Hematopoietic multipotent progenitor cell treated with erythropoietin and hydrocortisone succinate and interleukin-3 and kit ligand, for 15 days (in vitro differentiated cells): Measurements from ENCODE around the gene RNF144A.

ENCODE experiments used
- DNase-seq: peaks from one replicate; pipeline ENCODE4 v3.0.0-alpha.2; 2015; ENCODE audit warnings: low spot score

The RNF144A gene

DNA sequence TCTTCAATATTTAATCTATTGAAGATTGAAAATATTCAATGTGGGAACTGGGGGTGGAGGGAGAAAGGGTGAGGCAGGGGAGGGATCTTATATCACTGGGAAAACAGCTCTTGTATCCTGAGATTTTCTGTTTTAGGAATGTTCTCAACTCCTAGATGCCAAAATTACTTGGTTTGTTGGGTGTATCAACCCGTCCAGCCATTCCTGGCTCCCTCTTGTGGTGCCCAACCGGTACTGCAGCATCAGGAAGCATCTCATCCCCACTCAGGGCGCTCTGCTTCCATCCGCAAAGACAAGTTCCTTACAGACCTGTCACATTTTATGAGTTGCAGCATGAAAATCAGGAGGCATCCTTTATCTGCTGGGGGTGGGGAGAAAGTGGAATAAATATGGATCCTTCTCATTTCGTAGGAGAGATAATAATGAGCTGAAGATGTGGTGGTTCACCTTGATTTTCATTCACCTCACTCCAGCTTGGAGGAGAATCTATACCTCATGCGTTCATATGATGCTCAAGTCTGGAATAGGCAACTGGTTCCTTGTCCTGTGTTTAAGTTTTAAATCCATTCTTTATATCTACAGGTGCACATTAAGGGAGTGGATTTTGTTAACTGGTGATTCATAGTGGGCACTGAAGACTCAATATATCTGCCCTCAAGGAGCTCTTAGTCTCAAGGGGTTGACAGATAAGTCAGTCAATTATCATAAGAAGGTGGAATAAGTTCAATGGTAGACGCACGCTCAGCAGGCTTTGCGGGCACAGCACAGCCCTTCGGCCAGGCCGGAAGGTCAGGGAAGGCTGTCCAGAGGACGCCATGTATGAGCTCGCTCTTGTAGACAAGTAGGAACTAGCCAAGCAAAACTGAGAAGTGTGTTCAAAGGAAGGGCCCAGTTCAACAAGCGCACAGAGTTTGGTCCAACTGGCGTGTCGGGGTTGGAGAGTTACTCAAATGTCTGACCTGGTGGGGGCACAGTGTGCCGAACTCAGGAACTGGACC is 127.3 kb downstream of the RNF144A start:
- DNase-seq, result peak; percentile 82

DNA sequence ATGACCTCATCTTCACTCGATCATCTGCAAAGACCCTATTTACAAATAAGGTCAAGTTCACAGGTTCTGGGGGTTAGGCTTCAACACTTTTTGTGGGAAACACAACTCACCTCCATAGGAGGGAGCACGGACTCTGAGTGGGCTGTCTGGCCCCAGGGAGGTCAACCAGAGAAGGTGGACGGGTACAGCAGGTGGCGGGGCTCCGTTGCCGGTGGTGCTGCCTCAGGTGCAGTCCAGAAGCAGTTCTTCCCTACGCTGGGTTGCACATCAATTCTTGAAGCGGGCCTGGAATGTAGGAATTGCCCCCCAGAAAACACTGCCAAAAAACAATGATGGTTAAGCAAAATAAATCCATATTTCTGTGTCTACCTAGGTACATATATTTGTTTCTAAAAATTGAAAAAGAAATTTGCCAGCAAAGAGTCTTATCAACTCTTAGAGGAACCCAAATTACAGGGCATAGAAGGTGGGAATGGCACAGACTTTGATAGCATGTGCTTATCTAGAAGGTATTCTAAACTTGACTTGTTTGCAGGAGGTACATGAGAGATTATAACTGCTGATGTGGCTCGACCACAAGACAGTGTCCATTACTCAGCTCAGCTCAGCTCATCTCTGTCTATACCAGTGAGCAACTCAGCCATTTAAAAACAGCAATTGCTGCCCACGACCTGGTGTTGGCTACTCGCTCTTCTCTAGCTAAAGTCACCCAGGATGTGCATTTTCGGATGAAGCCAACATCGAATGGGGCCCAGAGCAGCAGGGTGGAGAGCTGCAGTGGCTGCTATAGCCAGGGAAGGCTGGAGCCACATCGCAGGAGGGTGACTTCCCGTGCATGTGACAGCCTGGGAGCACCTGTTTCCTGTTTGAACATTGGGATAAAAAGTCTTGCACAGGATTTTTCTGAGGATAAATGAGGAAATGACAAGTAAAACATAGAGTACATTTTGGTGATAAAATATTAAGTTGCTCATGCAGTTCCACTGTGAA is 128.7 kb downstream of the RNF144A start:
- DNase-seq, result no peak

DNA sequence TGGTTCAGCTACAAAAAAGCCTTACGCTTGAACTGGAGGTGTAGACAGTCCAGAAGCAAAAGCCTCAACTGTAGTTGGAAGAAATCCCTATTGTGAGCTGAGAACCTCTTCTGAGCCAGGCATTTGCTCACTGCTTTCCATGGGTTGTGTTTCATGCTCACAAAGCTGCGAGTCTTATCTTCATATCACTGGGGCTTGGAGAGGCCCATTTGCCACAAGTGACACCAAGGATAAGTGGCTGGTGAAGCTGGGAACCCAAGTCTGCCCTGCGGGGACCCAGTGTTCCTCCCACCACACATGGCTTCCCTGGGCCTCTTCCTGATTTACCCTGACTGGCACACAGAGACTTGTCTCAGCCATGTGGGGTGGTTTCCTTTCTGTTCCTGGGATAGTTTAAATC is 130.4 kb downstream of the RNF144A start:
- no peak for DNase-seq

DNA sequence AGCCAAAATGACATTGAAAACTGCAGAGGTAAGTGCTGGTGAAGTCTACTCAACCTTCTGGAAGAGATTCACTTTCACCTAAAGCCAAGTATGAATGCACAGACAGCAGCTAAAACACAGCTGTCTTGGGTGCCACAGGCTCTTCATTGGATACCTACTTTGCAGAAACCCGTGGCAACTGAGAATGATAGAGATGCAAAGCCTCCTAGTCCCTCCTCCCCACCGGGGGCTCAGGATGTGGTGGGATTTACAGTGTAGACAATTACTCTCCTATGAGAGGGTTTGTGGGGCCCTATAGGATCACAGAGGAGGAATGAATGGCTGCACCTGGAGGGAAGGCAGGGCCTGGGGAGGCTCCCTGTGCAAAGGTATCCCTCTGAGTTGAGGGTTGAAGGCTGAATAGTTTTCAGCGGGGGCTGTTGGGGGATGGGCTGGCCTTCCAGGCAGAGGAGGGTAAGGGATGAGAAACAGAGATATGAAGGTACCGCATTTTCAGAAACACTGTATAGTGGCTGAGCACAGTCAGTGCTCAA is 131.6 kb downstream of the RNF144A start:
- no peak for DNase-seq

DNA sequence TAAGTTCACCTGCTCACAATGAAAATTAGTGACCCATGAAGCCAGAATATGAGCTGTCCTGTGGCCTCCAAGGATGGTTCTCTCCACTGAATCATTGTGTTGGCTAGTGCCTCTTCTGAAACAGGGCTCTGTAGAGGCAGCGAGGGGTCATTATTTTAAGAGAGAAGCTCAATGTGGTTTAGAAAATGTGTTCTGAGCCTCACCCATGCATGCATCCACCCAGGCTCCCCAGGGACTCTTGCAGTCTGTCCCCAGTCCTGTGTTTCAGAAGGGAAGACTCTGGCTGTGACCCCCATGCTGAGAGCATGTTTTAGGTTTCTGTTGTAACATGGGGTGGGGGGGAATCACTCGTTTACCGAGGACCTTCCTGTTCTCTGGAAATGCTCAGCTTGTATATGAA is 135.2 kb downstream of the RNF144A start:
- no peak for DNase-seq

DNA sequence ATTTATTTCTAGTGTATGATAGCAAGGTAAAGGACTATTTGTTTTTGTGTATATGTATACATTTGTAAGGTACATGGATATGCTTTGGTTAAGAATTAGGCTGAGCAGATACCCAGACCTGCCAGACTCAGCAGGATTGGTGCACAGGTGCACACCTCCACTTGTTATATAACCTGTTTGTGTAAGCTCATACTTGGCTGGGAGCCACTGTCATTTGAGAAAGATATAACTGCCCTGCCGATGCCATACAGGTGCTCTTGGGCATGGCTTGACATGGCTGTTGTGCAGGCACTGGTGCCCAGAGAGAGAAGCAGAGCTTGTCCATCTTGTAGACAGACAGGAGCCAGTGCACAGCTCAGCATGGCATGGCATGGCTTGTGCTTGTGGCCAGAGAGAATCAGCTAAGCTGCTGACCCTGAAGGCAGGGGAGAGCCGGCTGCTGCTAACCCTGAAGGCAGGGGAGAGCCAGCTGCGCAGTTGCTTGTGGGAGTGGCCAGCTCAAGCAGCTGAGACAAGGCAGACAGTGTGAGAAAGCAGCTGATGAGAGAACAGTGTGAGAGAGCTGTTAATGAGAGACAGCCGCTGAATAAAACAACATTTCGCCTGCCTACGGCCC is 136.5 kb downstream of the RNF144A start:
- no peak for DNase-seq

DNA sequence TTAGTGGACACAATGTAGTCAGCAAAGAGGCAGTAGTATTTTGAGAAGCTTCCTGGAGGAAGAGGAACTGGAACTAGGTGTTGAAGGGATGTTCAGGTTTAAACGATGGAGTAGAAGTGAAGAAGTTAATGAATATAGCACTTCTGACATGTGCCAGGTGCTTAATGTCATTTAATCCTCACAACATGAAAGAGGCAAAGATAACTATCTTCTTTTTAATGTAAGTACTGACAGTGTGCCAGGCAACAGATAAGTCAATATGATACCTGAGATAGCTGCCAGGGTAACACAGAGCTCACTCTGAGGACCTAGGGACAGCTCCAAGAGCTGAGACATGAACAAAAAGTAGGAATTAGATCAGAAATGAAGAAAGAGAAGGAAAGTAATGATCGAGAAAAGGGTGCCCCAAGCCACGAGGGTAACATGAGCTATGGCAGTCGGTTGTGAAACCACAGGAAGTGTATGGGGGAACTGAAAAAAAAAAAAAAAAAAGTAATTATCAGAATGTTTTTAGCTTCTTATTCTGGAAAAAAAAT is 140.7 kb downstream of the RNF144A start:
- no peak for DNase-seq

DNA sequence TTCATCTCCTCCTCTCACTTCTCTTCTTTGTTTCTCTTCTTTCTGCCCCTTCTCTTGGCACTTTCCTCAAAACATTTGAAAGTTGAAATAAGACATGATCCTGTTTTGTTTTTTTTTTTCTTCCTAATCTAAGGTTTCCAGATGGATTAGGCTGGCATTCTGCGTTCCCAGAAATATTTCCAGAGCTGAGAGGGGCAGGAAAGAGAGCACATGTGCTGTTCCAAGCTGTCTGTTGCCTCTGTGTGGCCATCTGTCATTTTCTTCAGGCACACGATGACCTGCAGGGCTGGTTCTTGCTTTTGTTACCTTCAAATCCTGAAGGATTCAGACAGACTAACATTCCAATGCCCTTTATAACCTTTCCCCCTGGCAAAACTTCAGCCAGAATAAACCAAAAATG is 142.9 kb downstream of the RNF144A start:
- no peak for DNase-seq

DNA sequence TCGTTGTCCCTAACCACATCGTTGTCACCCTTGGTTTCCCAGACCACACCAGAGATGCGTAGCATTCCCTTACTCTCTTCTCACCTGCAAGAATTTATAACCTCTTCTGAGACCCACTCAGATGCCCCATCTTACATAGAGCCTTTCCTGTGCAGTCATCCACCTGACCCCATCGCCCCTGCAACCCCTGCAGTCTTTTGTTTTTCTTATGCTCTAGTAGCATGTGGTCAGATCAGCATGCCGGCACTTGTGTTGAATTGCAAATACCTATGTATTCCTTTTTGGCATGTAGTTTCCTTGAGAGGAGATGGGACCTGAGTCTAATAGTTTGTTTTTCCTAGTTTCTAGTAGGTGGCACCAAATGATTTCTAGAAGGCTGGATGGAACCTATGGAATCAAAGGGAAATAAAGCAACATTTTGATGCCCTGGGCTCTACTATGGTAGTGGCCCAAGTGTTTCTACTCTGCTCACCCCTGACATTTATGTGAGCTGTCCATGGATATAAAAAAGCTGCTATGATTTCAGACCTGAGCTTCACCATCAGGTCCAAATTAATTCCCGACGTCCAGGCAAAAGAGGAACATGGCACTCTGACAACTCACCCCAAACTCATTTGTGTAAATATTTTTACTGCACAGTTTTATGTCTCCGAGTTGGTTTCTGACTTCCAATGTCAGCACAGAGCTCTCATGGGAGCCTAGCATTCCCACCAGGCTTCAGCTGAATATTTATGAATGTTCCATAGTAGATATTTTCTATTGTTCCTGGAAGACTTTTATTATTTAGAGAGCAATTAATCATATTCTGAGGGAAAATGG is 143.6 kb downstream of the RNF144A start:
- DNase-seq, result no peak

DNA sequence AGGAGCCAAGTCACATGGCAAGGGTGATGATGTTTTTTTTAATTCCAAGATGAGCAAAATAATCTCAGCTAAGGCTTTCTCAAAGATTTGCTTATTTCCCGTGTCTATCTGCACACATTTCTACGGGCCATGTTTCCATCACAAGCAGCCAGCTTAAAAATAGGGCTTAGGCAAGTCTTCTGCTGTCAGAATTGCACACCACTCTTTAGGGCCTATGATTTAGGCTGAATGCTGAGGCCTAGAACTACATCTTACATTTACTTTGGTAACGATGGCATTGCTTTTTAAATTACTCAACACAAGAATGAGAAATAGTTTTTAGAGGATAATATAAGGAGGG is 144.2 kb downstream of the RNF144A start:
- DNase-seq, result no peak

DNA sequence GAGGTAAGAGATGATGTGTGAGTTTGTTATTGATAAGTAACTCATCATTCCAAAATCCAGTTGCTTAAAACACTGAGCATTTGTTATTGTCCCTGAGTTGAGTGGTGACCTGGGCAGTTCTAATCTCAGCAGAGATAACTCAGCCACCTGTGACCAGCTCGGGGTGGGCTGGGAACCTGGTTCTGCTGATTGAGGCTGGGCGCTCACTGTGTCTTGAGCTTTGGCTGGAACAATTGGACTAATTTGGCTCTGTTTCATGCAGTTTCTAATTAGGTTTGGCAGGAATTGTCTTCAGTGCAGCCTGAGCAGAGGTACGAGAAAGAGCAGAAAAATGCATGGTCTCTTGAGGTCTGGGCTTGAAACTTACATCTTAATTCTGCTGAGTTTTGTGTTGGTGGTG is 144.7 kb downstream of the RNF144A start:
- no peak for DNase-seq

DNA sequence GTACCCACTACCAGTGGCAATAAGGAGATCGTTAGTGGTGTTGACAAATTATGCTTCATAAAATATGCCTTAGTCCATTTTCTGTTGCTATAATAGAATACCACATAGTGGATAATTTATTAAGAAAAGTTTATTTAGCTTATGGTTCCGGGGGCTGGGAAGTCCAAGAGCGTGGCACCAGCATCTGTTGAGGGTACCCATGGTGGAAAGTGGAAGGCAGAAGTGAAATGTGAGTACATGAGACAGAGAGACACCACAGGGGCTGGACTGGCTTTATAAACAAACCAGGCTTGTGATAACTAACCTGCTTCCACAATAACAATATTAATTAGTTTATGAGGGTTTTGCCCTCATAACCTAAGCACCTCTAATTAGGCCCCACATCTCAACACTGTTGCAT is 146.6 kb downstream of the RNF144A start:
- DNase-seq, result no peak

DNA sequence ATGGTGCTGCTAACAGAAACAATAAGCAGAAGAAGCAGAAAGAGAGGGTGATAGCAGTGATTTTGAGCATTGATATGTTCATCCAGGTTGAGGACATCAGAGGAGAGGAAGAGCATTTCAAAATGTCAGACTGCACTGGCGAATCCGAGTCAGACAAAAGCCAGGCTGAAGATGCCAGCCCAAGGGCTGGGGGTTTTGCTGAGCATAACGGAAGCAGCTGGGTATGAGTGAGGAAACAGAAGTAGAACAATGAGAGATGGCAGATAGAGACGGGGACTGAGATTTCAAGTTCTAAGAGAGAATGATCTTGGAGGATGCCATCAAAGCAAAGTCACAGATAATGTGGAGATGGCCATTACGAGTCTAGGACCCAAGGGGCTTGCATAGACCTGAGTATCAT is 151.2 kb downstream of the RNF144A start:
- DNase-seq, result no peak

DNA sequence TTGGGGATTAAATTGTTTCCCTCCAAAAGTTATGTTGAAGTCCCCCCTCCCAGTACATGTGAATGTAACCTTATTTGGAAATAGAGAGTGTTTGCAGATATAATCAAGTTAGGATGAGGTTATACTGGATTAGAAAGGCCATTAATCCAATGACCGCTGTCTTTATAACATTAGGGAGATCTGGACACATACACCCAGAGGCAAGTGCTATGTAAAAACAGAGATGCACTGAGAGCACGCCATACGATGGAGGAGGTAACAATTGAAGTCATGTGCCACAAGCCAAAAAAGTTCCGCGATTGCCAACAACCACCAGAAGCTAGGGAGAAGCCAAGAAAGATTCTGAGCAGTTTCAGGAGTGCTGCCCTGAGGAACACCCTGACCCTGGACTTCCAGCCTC is 153.3 kb downstream of the RNF144A start:
- DNase-seq, result no peak

DNA sequence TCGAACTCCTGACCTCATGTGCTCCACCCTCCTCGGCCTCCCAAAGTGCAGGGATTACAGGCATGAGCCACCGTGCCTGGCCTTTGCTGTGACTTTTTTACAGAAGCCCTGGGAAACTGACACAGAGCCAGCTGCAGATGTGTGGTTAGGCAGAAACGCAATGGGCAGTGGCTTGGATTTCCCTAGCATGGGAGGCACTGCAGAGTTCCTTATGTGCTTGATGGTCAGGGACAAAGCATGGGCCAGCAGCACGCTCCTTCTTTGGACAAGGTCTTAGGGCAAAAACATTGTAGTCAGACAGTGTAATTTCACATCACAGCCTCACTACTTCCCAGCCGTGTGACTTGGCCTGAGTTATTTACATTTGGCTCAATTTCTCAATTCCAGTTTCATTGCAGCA is 153.9 kb downstream of the RNF144A start:
- DNase-seq, result no peak

DNA sequence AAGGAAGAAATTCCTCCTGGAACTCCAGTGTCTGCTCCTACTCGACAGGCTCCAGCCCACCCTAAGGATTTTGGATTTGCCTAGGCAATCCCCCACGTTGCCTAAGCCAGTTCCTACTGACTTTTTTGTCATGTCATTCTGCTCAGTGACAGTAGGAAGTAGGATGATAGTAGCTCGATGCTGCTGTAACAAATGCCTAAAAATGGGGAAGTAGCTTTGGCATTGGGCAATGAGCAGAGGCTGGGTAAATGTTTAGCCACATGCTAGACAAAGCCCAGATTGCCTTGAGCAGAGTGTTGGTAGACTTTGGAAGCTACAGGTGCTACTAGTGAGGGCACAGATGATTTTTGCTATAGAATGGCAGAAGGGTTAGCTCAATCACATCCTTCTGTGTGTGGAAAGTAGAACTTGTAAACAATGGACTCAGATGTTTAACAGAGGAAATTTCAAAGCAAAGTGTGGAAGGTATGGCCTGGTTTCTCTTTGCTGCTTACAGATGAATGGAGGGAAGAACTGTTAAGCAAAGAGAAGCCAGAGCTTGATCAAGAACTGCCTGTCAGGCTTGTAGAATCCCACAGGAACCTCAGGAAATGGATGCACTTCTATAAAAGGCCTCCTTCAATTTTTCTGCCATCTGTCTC is 154.8 kb downstream of the RNF144A start:
- DNase-seq, result no peak

DNA sequence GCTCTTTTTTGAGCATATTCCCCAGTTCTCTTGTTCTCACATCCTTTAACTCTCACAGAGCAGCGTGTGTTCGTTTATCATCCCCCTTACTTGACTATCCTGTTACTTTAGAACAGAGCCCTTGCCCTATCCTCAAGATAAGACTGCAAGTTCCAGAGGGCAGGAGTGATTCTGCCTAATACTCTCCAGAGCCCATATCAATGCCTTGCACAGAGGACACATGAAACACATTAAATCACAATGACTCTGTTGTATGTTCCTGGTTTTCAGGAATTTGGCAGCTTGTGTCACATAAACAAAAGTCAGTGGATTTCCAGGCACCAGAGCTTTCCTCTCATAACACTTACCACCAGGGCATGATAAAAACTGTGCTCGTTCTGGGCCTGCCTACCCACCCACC is 156.7 kb downstream of the RNF144A start:
- DNase-seq, result no peak

DNA sequence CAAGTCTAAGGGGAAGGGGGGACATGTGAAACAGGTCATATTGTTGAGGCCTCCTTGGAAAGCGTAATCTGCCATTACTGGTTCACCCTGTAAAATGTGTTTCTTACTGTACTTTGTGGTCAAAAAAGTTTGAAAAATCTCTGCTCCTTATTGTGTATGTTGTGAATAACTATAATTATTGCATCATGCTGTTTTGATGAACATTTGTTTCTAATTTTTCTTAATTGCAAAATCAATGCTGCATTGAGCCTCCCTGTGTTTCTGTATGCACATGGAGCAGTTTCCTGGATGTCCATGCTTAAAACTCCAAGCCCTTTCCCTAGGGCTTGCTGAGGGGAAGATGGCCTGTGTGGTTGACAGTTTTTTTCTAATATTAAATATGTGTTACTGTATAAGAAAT is 158.6 kb downstream of the RNF144A start:
- no peak for DNase-seq

DNA sequence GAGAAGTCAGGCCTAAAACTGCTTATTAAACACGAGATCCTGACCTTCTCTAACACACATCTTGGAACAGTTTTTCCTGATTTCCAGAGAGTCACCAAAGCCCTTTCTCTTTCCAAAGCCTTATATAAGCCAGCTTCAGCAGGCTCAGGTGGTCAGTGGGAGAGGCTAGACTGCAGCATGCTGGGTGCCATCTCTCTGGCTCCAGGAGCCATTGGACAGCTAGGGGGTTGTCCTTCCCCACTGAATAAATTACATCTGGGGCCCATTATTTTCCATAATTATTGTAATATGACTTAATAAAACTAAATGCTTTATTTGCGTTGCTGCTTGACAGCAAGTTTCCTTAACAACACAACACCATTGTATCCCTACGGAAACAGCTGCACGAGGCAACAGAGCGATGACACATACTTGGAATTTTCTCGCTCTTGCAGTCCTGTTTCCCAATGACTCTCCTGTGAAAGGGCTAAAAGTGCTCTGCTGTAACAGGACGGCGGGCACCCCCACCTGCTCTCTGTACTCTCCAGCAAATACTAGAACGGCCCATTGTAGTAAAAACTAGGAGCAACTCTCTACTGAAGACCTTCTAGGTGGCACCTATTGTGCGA is 160.6 kb downstream of the RNF144A start:
- DNase-seq, result no peak
